SK-N-SH treated with all-trans-retinoic acid at 6 μM for 48 hours (cell line): ENCODE measurements around the gene GALNT6.

ENCODE experiments used
- ARNTL ChIP-seq: fragments of 450-650 bp; formaldehyde crosslinking; IDR thresholded peaks from 2 replicates; pipeline ENCODE4 v1.5.0; 2020; ENCODE audit warnings: low read depth, mild to moderate bottlenecking, moderate library complexity, borderline replicate concordance
- CREB5 ChIP-seq: fragments of 250-450 bp; sonication (Bioruptor Pico); IDR thresholded peaks from 2 replicates; pipeline ENCODE4 v1.5.1; 2020; ENCODE audit warnings: low read depth, mild to moderate bottlenecking, moderate library complexity
- CSDC2 ChIP-seq: fragments of 250-450 bp; sonication (Bioruptor Pico); IDR thresholded peaks from 2 replicates; pipeline ENCODE4 v1.5.0; 2020; ENCODE audit warnings: mild to moderate bottlenecking, moderate library complexity
- CSRNP3 ChIP-seq: fragments of 250-450 bp; sonication (Bioruptor Pico); IDR thresholded peaks from 2 replicates; pipeline ENCODE4 v1.5.1; 2021; ENCODE audit warnings: mild to moderate bottlenecking, moderate library complexity
- GLIS3 ChIP-seq: fragments of 250-450 bp; sonication (Bioruptor Pico); IDR thresholded peaks from 2 replicates; pipeline ENCODE4 v1.5.0; 2020; ENCODE audit warnings: mild to moderate bottlenecking, moderate library complexity
- PATZ1 ChIP-seq: fragments of 250-450 bp; sonication (Bioruptor Pico); IDR thresholded peaks from 2 replicates; pipeline ENCODE4 v1.8.0; 2020; ENCODE audit warnings: mild to moderate bottlenecking, moderate library complexity, borderline replicate concordance
- RARB ChIP-seq: fragments of 250-450 bp; sonication (Bioruptor Pico); IDR thresholded peaks from 2 replicates; pipeline ENCODE4 v1.8.0; 2021; ENCODE audit warnings: mild to moderate bottlenecking, moderate library complexity
- ZFP3 ChIP-seq: fragments of 250-450 bp; sonication (Bioruptor Pico); IDR thresholded peaks from 2 replicates; pipeline ENCODE4 v1.5.0; 2020; ENCODE audit warnings: mild to moderate bottlenecking, moderate library complexity
- ZFP30 ChIP-seq: fragments of 450-650 bp; formaldehyde crosslinking; IDR thresholded peaks from 2 replicates; pipeline ENCODE4 v1.5.0; 2022; ENCODE audit warnings: mild to moderate bottlenecking, moderate library complexity
- ZNF565 ChIP-seq: fragments of 450-650 bp; formaldehyde crosslinking; conservative IDR thresholded peaks from 2 replicates; pipeline ENCODE4 v1.5.0; 2020; ENCODE audit warnings: low read depth, mild to moderate bottlenecking, moderate library complexity

GRCh38 chr12:51320311-51320694, 70.9 kb downstream of the GALNT6 start:
- TF ChIP-seq ZFP3 (CRISPR knock-in tag) (no peak), ARNTL (no peak), ZNF565 (CRISPR knock-in tag) (no peak), CREB5 (CRISPR knock-in tag) (no peak), ZFP30 (no peak), CSRNP3 (no peak), CSDC2 (CRISPR knock-in tag) (no peak), RARB (CRISPR knock-in tag) (no peak), GLIS3 (CRISPR knock-in tag) (no peak), PATZ1 (CRISPR knock-in tag) (no peak)
